ENCODE data around the gene SAFB. TPM values are rescaled to one million over a fixed set of nuclear protein-coding genes. Genes with fewer than 3 reads are reported as not detected.

SAFB gene
- polyA plus RNA-seq, 2 of the 4 experiments (the other 2 are of a cell fraction), result 55.0 to 74.0 TPM

GRCh38 chr19:5588906-5589676 is 33.8 kb upstream of the SAFB start (continued):
- TF ChIP-seq PBX3 (IDR thresholded peaks at IDR 0.05) (no peak), RNF2 (IDR thresholded peaks at IDR 0.05; ENCODE audit: borderline replicate concordance, low read depth) (no peak), SREBF2 (IDR thresholded peaks at IDR 0.05) (no peak), HOXB5 (CRISPR knock-in tag; IDR thresholded peaks at IDR 0.05) (no peak)

GRCh38 chr19:5590151-5590864 is 32.6 kb upstream of the SAFB start:
- FAIRE-seq (no peak), DNase-seq (ENCODE audit: low read depth in 1 of 2, low spot score in 1 of 2) (no peak), ATAC-seq (no peak)
- Histone ChIP-seq H3K4me1 (no peaks in the 10 kb centered on the region), H3K4me3 (no peak overlapping the region), H3K9me3 (no peaks in the 10 kb centered on the region), H3K4me2 (no peak overlapping the region), H3K27ac (no peak overlapping the region)
- CTCF ChIA-PET, result no interaction called here
- POLR2A ChIA-PET, result no interaction called here
- 87% methylated on average over 6 of the region's 22 CpGs for WGBS (ENCODE audit: missing lambda C conversion rate)
- no peak for TF ChIP-seq HOXB13 (CRISPR knock-in tag; IDR thresholded peaks at IDR 0.05; ENCODE audit: low read depth)
- TF ChIP-seq HDAC2 (IDR thresholded peaks at IDR 0.05), result no peak
- TF ChIP-seq FOXS1 (CRISPR knock-in tag; IDR thresholded peaks at IDR 0.05), result no peak
- no peak for TF ChIP-seq BHLHE40 (IDR thresholded peaks at IDR 0.05; ENCODE audit: low read depth, low read length)
- no peak for TF ChIP-seq RARB (CRISPR knock-in tag; IDR thresholded peaks at IDR 0.05)
- no peak for TF ChIP-seq EHF (CRISPR knock-in tag; IDR thresholded peaks at IDR 0.05)
- no peak for TF ChIP-seq FOSL2 (IDR thresholded peaks at IDR 0.05)
- no peak for TF ChIP-seq FOSL2 (CRISPR knock-in tag; IDR thresholded peaks at IDR 0.05)
- TF ChIP-seq MYC (IDR thresholded peaks at IDR 0.05; ENCODE audit: borderline replicate concordance, low read length), result no peak
- no peak for TF ChIP-seq RNF2 (IDR thresholded peaks at IDR 0.05; ENCODE audit: borderline replicate concordance, low read depth)
- TF ChIP-seq CBX2 (IDR thresholded peaks at IDR 0.05; ENCODE audit: borderline replicate concordance, low read depth), result no peak
- no peak for TF ChIP-seq TFCP2L1 (CRISPR knock-in tag; IDR thresholded peaks at IDR 0.05)
- no peak for TF ChIP-seq HEYL (CRISPR knock-in tag; IDR thresholded peaks at IDR 0.05)
- TF ChIP-seq CEBPB (IDR thresholded peaks at IDR 0.05), result no peak
- TF ChIP-seq CTCF (IDR thresholded peaks at IDR 0.05), result no peak
- no peak for TF ChIP-seq KDM1A (IDR thresholded peaks at IDR 0.05; ENCODE audit: low read depth)
- no peak for TF ChIP-seq ZC3H11A (IDR thresholded peaks at IDR 0.05)
- TF ChIP-seq ZNF302 (CRISPR knock-in tag; IDR thresholded peaks at IDR 0.05), result no peak
- TF ChIP-seq JUNB (IDR thresholded peaks at IDR 0.05), result no peak
- TF ChIP-seq RAD21 (conservative IDR thresholded peaks at IDR 0.05 in 1 of 2, IDR thresholded peaks at IDR 0.05 in 1 of 2), result no peak

- Histone ChIP-seq H3K4me2 (no peak overlapping the region), H3K9me3 (no peaks in the 10 kb centered on the region), H3K4me3 (no peak overlapping the region), H3K27ac (no peak overlapping the region), H3K4me1 (no peaks in the 10 kb centered on the region)
- ChIA-PET CTCF (no interaction called here), POLR2A (no interaction called here)
- no peak for TF ChIP-seq E2F6 (IDR thresholded peaks at IDR 0.05; ENCODE audit: borderline replicate concordance, low read depth)
- no peak for TF ChIP-seq EP300 (IDR thresholded peaks at IDR 0.05)
- TF ChIP-seq FOSB (CRISPR knock-in tag; IDR thresholded peaks at IDR 0.05), result no peak
- no peak for TF ChIP-seq HDAC2 (IDR thresholded peaks at IDR 0.05)
- no peak for FAIRE-seq
- WGBS (ENCODE audit: missing lambda C conversion rate), result 94% methylated on average over 9 of the region's 9 CpGs
- DNase-seq (ENCODE audit: low read depth in 1 of 2, low spot score in 1 of 2), result no peak
- no peak for ATAC-seq
Measured at GRCh38 chr19:5590865-5591154, 32.1 kb upstream of the SAFB start.
